Trophoblast cell (in vitro differentiated cells and primary cell): ENCODE measurements around the gene EVA1C.

Experiments used
- DNase-seq, 2 donors: peaks; one replicate each; pipeline ENCODE4 v3.0.0-alpha.2; 2016
- H2AFZ ChIP-seq: 2 replicates; pipeline ENCODE4 v1.6.1; 2013; ENCODE audit warnings: low read length, moderate library complexity, mild to moderate bottlenecking; ENCODE audit not compliant: insufficient read depth, poor library complexity
- H2AK5ac ChIP-seq: 2 replicates; pipeline ENCODE4 v1.6.1; 2013; ENCODE audit warnings: mild to moderate bottlenecking, low read length
- H2BK120ac ChIP-seq: 2 replicates; pipeline ENCODE4 v1.6.1; 2013; ENCODE audit warnings: low read length, mild to moderate bottlenecking, moderate library complexity; ENCODE audit not compliant: insufficient read depth, poor library complexity
- H2BK12ac ChIP-seq: 2 replicates; pipeline ENCODE4 v1.6.1; 2013; ENCODE audit warnings: mild to moderate bottlenecking, low read length, moderate library complexity
- H2BK5ac ChIP-seq: 2 replicates; pipeline ENCODE4 v1.6.1; 2013; ENCODE audit warnings: low read length, low read depth, moderate library complexity, mild to moderate bottlenecking; ENCODE audit not compliant: poor library complexity
- H3K14ac ChIP-seq: 2 replicates; pipeline ENCODE4 v1.6.1; 2013; ENCODE audit warnings: mild to moderate bottlenecking, low read length
- H3K18ac ChIP-seq: 2 replicates; pipeline ENCODE4 v1.6.1; 2013; ENCODE audit warnings: mild to moderate bottlenecking, low read length
- H3K23ac ChIP-seq: 2 replicates; pipeline ENCODE4 v1.6.1; 2013; ENCODE audit warnings: low read length
- H3K27ac ChIP-seq: 2 replicates; pipeline ENCODE4 v1.5.1; 2013; ENCODE audit warnings: low read depth, mild to moderate bottlenecking, inconsistent platforms, low read length, moderate library complexity
- H3K27me3 ChIP-seq: 2 replicates; pipeline ENCODE4 v1.6.1; 2013; ENCODE audit warnings: inconsistent platforms, mild to moderate bottlenecking, low read length, moderate library complexity; ENCODE audit not compliant: insufficient read depth
- H3K36me3 ChIP-seq, 2 experiments: 1 replicate in 1 of 2; 2 replicates in 1 of 2; pipeline ENCODE4 v1.6.1; 2013; ENCODE audit warnings: low read length in 2 of 2, mild to moderate bottlenecking in 2 of 2, moderate library complexity in 1 of 2; ENCODE audit not compliant: insufficient read depth in 2 of 2, control insufficient read depth in 1 of 2
- H3K4ac ChIP-seq: 2 replicates; pipeline ENCODE4 v1.6.1; 2013; ENCODE audit warnings: low read depth, mild to moderate bottlenecking, low read length, moderate library complexity
- H3K4me1 ChIP-seq, 2 experiments: 1 replicate in 1 of 2; 2 replicates in 1 of 2; pipeline ENCODE4 v1.6.1; 2013; ENCODE audit warnings: low read length in 2 of 2, mild to moderate bottlenecking in 2 of 2, moderate library complexity in 1 of 2; ENCODE audit not compliant: insufficient read depth in 2 of 2, control insufficient read depth in 1 of 2
- H3K4me2 ChIP-seq: 2 replicates; pipeline ENCODE4 v1.6.1; 2013; ENCODE audit warnings: inconsistent platforms, mild to moderate bottlenecking, low read length, moderate library complexity
- H3K4me3 ChIP-seq: 2 replicates; pipeline ENCODE4 v1.5.1; 2013; ENCODE audit warnings: mild to moderate bottlenecking, low read depth, low read length, inconsistent platforms
- H3K79me1 ChIP-seq: one replicate; pipeline ENCODE4 v1.6.1; 2013; ENCODE audit warnings: low read length
- H3K79me2 ChIP-seq: 2 replicates; pipeline ENCODE4 v1.6.1; 2013; ENCODE audit warnings: low read length, mild to moderate bottlenecking; ENCODE audit not compliant: control insufficient read depth, insufficient read depth, poor library complexity
- H3K9ac ChIP-seq: 2 replicates; pipeline ENCODE4 v1.6.1; 2013; ENCODE audit warnings: mild to moderate bottlenecking, low read length
- H3K9me3 ChIP-seq: 2 replicates; pipeline ENCODE4 v1.6.1; 2013; ENCODE audit warnings: low read depth, mild to moderate bottlenecking, control low read depth, inconsistent platforms, low read length; ENCODE audit not compliant: insufficient read depth
- H4K12ac ChIP-seq: 2 replicates; pipeline ENCODE4 v1.6.1; 2013; ENCODE audit warnings: low read depth, mild to moderate bottlenecking, low read length, moderate library complexity
- H4K8ac ChIP-seq: 2 replicates; pipeline ENCODE4 v1.6.1; 2013; ENCODE audit warnings: low read depth, mild to moderate bottlenecking, low read length, moderate library complexity
- H4K91ac ChIP-seq: one replicate; pipeline ENCODE4 v1.6.1; 2013; ENCODE audit warnings: low read depth, mild to moderate bottlenecking, low read length, moderate library complexity
- WGBS: extraction: QIAGEN DNeasy Blood & Tissue Kit; methylation state at CpG from one replicate; pipeline ENCODE4 v1.1.7; 2013; ENCODE audit warnings: missing lambda C conversion rate; ENCODE audit not compliant: insufficient read length, insufficient coverage; ENCODE audit errors: extremely low coverage; 5-methylcytosine and 5-hydroxymethylcytosine counted together

Gene EVA1C

DNA sequence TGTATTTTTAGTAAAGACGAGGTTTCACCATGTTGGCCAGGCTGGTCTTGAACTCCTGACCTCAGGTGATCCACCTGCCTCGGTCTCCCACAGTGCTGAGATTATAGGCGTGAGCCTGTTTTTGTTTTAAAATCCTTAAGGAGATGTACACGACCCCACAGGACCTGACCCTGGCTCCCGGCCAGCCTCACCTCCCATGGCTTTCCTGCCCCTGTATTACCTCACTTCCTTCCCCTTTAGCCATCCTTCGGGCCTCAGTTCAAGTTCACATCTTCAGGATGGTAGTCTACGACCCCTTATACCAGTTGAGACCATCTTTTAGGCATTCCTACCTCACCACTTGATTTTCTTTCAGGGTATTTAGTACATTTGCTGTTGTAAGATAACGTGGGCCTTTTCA, 136.5 kb downstream of the EVA1C start:
- no peak overlapping the region for H2AK5ac ChIP-seq
- no peak overlapping the region for H3K4me3 ChIP-seq

DNA sequence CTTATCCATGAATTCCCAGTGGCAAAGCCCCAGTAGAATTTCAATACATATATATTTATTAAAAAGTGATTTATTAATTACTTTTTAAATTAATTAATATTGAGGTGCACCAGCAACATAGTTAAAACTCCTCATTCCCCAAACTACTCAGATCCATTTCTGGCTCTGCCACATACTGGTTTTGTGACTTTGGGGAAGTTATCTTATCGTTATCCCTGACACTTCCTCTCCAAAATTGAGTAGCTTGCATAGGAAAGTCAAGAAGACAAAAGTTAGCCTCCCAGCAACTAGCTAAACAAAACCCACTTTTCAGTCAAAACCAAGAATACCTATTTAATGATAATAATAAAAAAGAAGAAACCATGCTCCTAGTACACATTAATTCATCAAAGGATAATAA, 136.9 kb downstream of the EVA1C start:
- Histone ChIP-seq H3K14ac (no peak overlapping the region), H3K79me1 (no peaks in the 10 kb centered on the region), H3K27me3 (no peaks in the 10 kb centered on the region), H4K12ac (no peak overlapping the region), H2AFZ (no peak overlapping the region), H2BK120ac (no peak overlapping the region), H4K8ac (no peak overlapping the region), H3K4me3 (no peak overlapping the region), H3K18ac (no peak overlapping the region), H4K91ac (no peak overlapping the region), H3K36me3 (no peaks in the 10 kb centered on the region), H3K4ac (no peak overlapping the region), H3K9me3 (no peaks in the 10 kb centered on the region), H3K4me2 (no peak overlapping the region), H3K9ac (no peak overlapping the region), H2BK12ac (no peak overlapping the region), H3K79me2 (no peaks in the 10 kb centered on the region), H3K4me1 (no peaks in the 10 kb centered on the region), H3K27ac (no peak overlapping the region), H3K23ac (no peak overlapping the region), H2AK5ac (no peak overlapping the region), H2BK5ac (no peak overlapping the region)
- no CpG with 5 or more reads among the region's 1 CpG for WGBS
- no peak for DNase-seq

More for the DNA sequence above, 136.5 kb downstream of the EVA1C start:
- H3K9ac ChIP-seq = no peak overlapping the region
- no peak overlapping the region for H3K4ac ChIP-seq
- no CpG with 5 or more reads among the region's 8 CpGs for WGBS
- no peak overlapping the region for H3K27ac ChIP-seq
- no peak overlapping the region for H3K4me2 ChIP-seq
- no peak overlapping the region for H2BK12ac ChIP-seq
- H3K9me3 ChIP-seq = no peaks in the 10 kb centered on the region
- H3K36me3 ChIP-seq = no peaks in the 10 kb centered on the region
- no peak overlapping the region for H2BK5ac ChIP-seq
- no peak overlapping the region for H3K18ac ChIP-seq
- H2AFZ ChIP-seq = no peak overlapping the region
- H4K91ac ChIP-seq = no peak overlapping the region
- H3K14ac ChIP-seq = no peak overlapping the region
- H3K79me1 ChIP-seq = no peaks in the 10 kb centered on the region
- H3K79me2 ChIP-seq = no peaks in the 10 kb centered on the region
- no peaks in the 10 kb centered on the region for H3K27me3 ChIP-seq
- H3K23ac ChIP-seq = no peak overlapping the region
- H2BK120ac ChIP-seq = no peak overlapping the region
- no peaks in the 10 kb centered on the region for H3K4me1 ChIP-seq
- DNase-seq = no peak
- no peak overlapping the region for H4K8ac ChIP-seq
- H4K12ac ChIP-seq = no peak overlapping the region

DNA sequence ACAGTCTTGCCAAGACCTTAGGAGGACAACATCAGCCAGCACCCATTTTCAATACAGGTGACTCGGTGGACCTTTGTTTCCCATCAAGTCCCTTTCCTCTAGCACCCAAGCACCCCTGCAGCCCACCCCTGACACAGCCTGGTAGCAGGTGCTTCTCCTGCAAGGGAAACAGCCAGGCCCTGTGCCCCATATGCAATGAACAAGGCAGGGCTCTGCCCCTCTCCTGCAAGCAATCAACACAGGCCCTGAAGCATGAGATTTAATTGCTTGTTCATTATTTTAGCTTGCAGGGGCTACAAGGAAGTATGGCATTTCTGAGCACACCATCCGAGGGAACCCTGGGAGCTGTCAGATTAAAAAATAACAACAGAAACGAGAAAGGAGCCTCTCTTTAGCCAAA, 137.4 kb downstream of the EVA1C start:
- no peak overlapping the region for H2BK5ac ChIP-seq
- H3K18ac ChIP-seq = no peak overlapping the region
- no peak overlapping the region for H3K23ac ChIP-seq
- no peak overlapping the region for H4K8ac ChIP-seq
- no peaks in the 10 kb centered on the region for H3K27me3 ChIP-seq
- H3K9ac ChIP-seq = no peak overlapping the region
- H4K91ac ChIP-seq = no peak overlapping the region
- no peaks in the 10 kb centered on the region for H3K9me3 ChIP-seq
- no peak overlapping the region for H3K27ac ChIP-seq
- H3K79me2 ChIP-seq = no peaks in the 10 kb centered on the region
- H3K4me2 ChIP-seq = no peak overlapping the region
- no peaks in the 10 kb centered on the region for H3K36me3 ChIP-seq
- WGBS = no CpG with 5 or more reads among the region's 3 CpGs
- H3K4ac ChIP-seq = no peak overlapping the region
- no peak overlapping the region for H3K4me3 ChIP-seq
- no peak overlapping the region for H3K14ac ChIP-seq
- no peaks in the 10 kb centered on the region for H3K4me1 ChIP-seq
- H3K79me1 ChIP-seq = no peaks in the 10 kb centered on the region
- no peak overlapping the region for H2BK12ac ChIP-seq
- H4K12ac ChIP-seq = no peak overlapping the region
- no peak overlapping the region for H2AK5ac ChIP-seq
- no peak overlapping the region for H2BK120ac ChIP-seq
- H2AFZ ChIP-seq = no peak overlapping the region
- no peak for DNase-seq

DNA sequence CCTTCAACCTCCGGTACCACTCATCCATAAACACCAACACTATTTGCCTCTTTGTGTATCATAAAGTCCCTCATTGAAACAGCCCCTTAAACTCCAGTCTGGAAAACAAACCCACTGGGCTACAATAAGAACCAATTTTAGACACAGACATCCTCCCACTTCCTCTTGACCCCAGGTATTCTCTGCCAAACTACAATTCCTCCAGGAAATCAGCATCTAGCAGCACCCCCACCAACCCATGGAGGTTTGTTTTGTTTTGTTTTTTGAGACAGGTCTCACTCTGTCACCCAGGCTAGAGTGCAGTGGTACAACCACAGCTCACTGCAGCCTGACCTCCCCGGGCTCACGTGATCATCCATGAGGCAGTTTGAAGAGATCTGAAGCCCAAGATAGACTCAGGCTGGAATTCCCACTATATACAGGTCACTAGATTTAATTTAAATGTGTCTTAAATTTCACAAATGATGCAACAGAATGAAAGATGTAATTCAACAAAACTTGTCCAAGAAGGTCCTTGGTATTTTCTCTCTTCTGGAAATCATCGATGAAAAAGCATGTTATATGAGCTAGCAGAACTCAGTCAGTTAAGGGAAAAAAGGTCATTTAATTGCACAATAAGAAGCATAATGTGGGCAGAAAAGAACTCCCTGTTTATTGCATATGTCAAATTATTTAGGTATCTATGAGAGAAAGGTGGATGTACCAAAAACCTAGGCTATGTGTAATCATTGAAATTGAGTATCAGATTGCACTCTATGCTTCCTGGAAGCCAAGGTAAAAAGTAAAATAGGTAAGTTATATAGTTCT, 142.5 kb downstream of the EVA1C start:
- H2BK120ac ChIP-seq = no peak overlapping the region
- no peaks in the 10 kb centered on the region for H3K79me2 ChIP-seq
- no peak overlapping the region for H2BK5ac ChIP-seq
- no peak overlapping the region for H4K91ac ChIP-seq
- DNase-seq = no peak
- H3K4ac ChIP-seq = no peak overlapping the region
- no peak overlapping the region for H3K23ac ChIP-seq
- H4K12ac ChIP-seq = no peak overlapping the region
- no peak overlapping the region for H3K27ac ChIP-seq
- no peak overlapping the region for H3K18ac ChIP-seq
- H3K36me3 ChIP-seq = no peaks in the 10 kb centered on the region
- H3K14ac ChIP-seq = no peak overlapping the region
- no peaks in the 10 kb centered on the region for H3K9me3 ChIP-seq
- H3K4me3 ChIP-seq = no peak overlapping the region
- H2AFZ ChIP-seq = no peak overlapping the region
- H3K79me1 ChIP-seq = no peaks in the 10 kb centered on the region
- H3K4me2 ChIP-seq = no peak overlapping the region
- H3K27me3 ChIP-seq = no peaks in the 10 kb centered on the region
- no peak overlapping the region for H4K8ac ChIP-seq
- H3K4me1 ChIP-seq = no peaks in the 10 kb centered on the region
- H2BK12ac ChIP-seq = no peak overlapping the region
- H3K9ac ChIP-seq = no peak overlapping the region
- H2AK5ac ChIP-seq = no peak overlapping the region
- WGBS = no CpG with 5 or more reads among the region's 4 CpGs
